SU-DHL-6 (cell line): Measurements from ENCODE around the gene UBE2E2.

ENCODE experiments used
- CTCF ChIP-seq: fragments of 200-600 bp; sonication (generic); IDR thresholded peaks from one replicate; pipeline ENCODE4 v1.5.1; 2017; ENCODE audit warnings: antibody characterized with exemption, mild to moderate bottlenecking, low read length, moderate library complexity; ENCODE audit not compliant: insufficient read depth, poor library complexity, severe bottlenecking
- EZH2phosphoT487 ChIP-seq: fragments of 200-600 bp; sonication (generic), shearing (Covaris generic); conservative IDR thresholded peaks from 2 replicates; pipeline ENCODE4 v1.6.1; 2018; ENCODE audit warnings: mild to moderate bottlenecking, antibody characterized with exemption, low read length, moderate library complexity, mixed read lengths

- TF ChIP-seq CTCF (no peak), EZH2phosphoT487 (no peak)
Measured at GRCh38 chr3:23418026-23418425, 214.9 kb downstream of the UBE2E2 start.
